GM23338 (cell line): Measurements from ENCODE around the gene SH3RF3. TPM values are rescaled to one million over a fixed set of nuclear protein-coding genes. Genes with fewer than 3 reads are reported as not detected.

ENCODE experiments used
- ATAC-seq: fragments of 200-7000 bp; cut with Tn5 transposase; 3 replicates; pipeline ENCODE4 v1.9.1; 2020
- DNase-seq: peaks from one replicate; pipeline ENCODE4 v3.0.0-alpha.2; 2015; ENCODE audit warnings: low spot score
- H2AFZ ChIP-seq: fragments of 200-600 bp; sonication (generic); 2 replicates; pipeline ENCODE4 v1.8.0; 2016; ENCODE audit warnings: antibody characterized with exemption, mild to moderate bottlenecking, moderate library complexity
- H3F3A ChIP-seq: fragments of 200-600 bp; sonication (generic); replicated peaks from 2 replicates; pipeline ENCODE4 v1.8.0; 2017; ENCODE audit warnings: antibody characterized with exemption, mixed run types, low read depth
- H3K27ac ChIP-seq: fragments of 200-600 bp; sonication (generic); 2 replicates; pipeline ENCODE4 v1.6.1; 2016; ENCODE audit warnings: low read depth
- H3K27me3 ChIP-seq: fragments of 200-600 bp; sonication (generic); 2 replicates; pipeline ENCODE4 v1.8.0; 2016; ENCODE audit warnings: mild to moderate bottlenecking, mixed run types, moderate library complexity; ENCODE audit not compliant: insufficient read depth
- H3K36me3 ChIP-seq: fragments of 200-600 bp; sonication (generic); 2 replicates; pipeline ENCODE4 v1.8.0; 2016; ENCODE audit warnings: mild to moderate bottlenecking; ENCODE audit not compliant: insufficient read depth
- H3K4me1 ChIP-seq: fragments of 200-600 bp; sonication (generic); 2 replicates; pipeline ENCODE4 v1.8.0; 2016; ENCODE audit warnings: mild to moderate bottlenecking, moderate library complexity; ENCODE audit not compliant: insufficient read depth
- H3K4me2 ChIP-seq: fragments of 200-600 bp; sonication (generic); 2 replicates; pipeline ENCODE4 v1.7.1; 2017; ENCODE audit warnings: mixed run types
- H3K4me3 ChIP-seq: fragments of 200-600 bp; sonication (generic); 2 replicates; pipeline ENCODE4 v1.6.1; 2016; ENCODE audit warnings: mixed run types
- H3K79me2 ChIP-seq: fragments of 200-600 bp; sonication (generic); replicated peaks from 2 replicates; pipeline ENCODE4 v1.8.0; 2017; ENCODE audit warnings: mild to moderate bottlenecking; ENCODE audit not compliant: insufficient read depth
- H3K9me2 ChIP-seq: fragments of 200-600 bp; sonication (generic); 2 replicates; pipeline ENCODE4 v1.8.0; 2017; ENCODE audit not compliant: insufficient read depth
- H4K20me1 ChIP-seq: fragments of 200-600 bp; sonication (generic); replicated peaks from 2 replicates; pipeline ENCODE4 v1.8.0; 2017; ENCODE audit warnings: mild to moderate bottlenecking; ENCODE audit not compliant: insufficient read depth
- H3K27ac Mint-ChIP-seq: 2 replicates; pipeline ENCODE4 v1.8.0; 2020; ENCODE audit warnings: inconsistent platforms, mild to moderate bottlenecking, moderate library complexity, mixed read lengths
- H3K27me3 Mint-ChIP-seq: 3 replicates; pipeline ENCODE4 v1.8.0; 2022; ENCODE audit warnings: low read depth, mild to moderate bottlenecking, moderate library complexity, mixed read lengths, inconsistent platforms; ENCODE audit not compliant: insufficient read depth, poor library complexity
- H3K36me3 Mint-ChIP-seq: 3 replicates; pipeline ENCODE4 v1.8.0; 2021; ENCODE audit warnings: low read depth, mild to moderate bottlenecking, inconsistent platforms, moderate library complexity, mixed read lengths
- H3K4me1 Mint-ChIP-seq: 3 replicates; pipeline ENCODE4 v1.8.0; 2020; ENCODE audit warnings: mild to moderate bottlenecking, inconsistent platforms, mixed read lengths
- H3K4me3 Mint-ChIP-seq: 3 replicates; pipeline ENCODE4 v1.8.0; 2021; ENCODE audit warnings: moderate library complexity, mild to moderate bottlenecking, inconsistent platforms, mixed read lengths
- H3K9me3 Mint-ChIP-seq: 3 replicates; pipeline ENCODE4 v1.8.0; 2020; ENCODE audit warnings: moderate library complexity, mild to moderate bottlenecking, inconsistent platforms, mixed read lengths
- CREB1 ChIP-seq: fragments of 250-450 bp; sonication (Bioruptor Pico); IDR thresholded peaks from 2 replicates; pipeline ENCODE4 v1.5.0; 2020; ENCODE audit warnings: low read depth, mild to moderate bottlenecking, moderate library complexity
- ETS1 ChIP-seq: IDR thresholded peaks from 2 replicates; pipeline ENCODE4 v1.6.1; 2016; ENCODE audit warnings: antibody characterized with exemption
- EZH2 ChIP-seq: fragments of 200-600 bp; sonication (generic); IDR thresholded peaks from one replicate; pipeline ENCODE4 v1.8.0; 2017; ENCODE audit warnings: antibody characterized with exemption, mild to moderate bottlenecking, low read depth; ENCODE audit not compliant: unreplicated experiment
- EZH2phosphoT487 ChIP-seq: fragments of 200-600 bp; sonication (generic); IDR thresholded peaks from one replicate; pipeline ENCODE4 v1.8.1; 2018; ENCODE audit warnings: antibody characterized with exemption; ENCODE audit not compliant: unreplicated experiment
- JUNB ChIP-seq: IDR thresholded peaks from one replicate; pipeline ENCODE4 v1.6.1; 2016; ENCODE audit warnings: antibody characterized with exemption; ENCODE audit not compliant: unreplicated experiment
- NANOG ChIP-seq: IDR thresholded peaks from 2 replicates; pipeline ENCODE4 v1.6.1; 2016; ENCODE audit warnings: antibody characterized with exemption, borderline replicate concordance
- POLR2AphosphoS5 ChIP-seq: IDR thresholded peaks from 2 replicates; pipeline ENCODE4 v1.6.1; 2016; ENCODE audit warnings: antibody characterized with exemption, low read depth
- STAT1 ChIP-seq: IDR thresholded peaks from one replicate; pipeline ENCODE4 v1.6.1; 2016; ENCODE audit warnings: antibody characterized with exemption; ENCODE audit not compliant: unreplicated experiment
- ZNF114 ChIP-seq: fragments of 250-450 bp; sonication (Bioruptor Pico); IDR thresholded peaks from 2 replicates; pipeline ENCODE4 v1.5.0; 2020; ENCODE audit warnings: mild to moderate bottlenecking, moderate library complexity
- ZNF331 ChIP-seq: fragments of 250-450 bp; sonication (Bioruptor Pico); IDR thresholded peaks from 2 replicates; pipeline ENCODE4 v1.5.0; 2020; ENCODE audit warnings: low read depth, mild to moderate bottlenecking, moderate library complexity
- ZNF462 ChIP-seq: fragments of 250-450 bp; sonication (Bioruptor Pico); IDR thresholded peaks from 2 replicates; pipeline ENCODE4 v1.5.0; 2020; ENCODE audit warnings: mild to moderate bottlenecking, moderate library complexity
- polyA plus RNA-seq: library from polyadenylated mRNA; unstranded; fragments of >200 nt; fragmentation: Nextera tagmentation; extraction: Ambion mirVana; gene quantifications from 2 replicates; pipeline ENCODE4 v1.2.1, GENCODE V29; 2016
- total RNA-seq: library from RNA; depleted of rRNA; stranded (reverse); fragments of >200 nt; shearing (Covaris generic); gene quantifications from 2 replicates; pipeline ENCODE4 v1.2.3, GENCODE V29; 2014
- TF ChIP-seq, protein P1 (sequence below), 2 experiments: fragments of 200-600 bp in 1 of 2; sonication (generic) in 1 of 2; conservative IDR thresholded peaks; 2 replicates each; pipeline versions ENCODE4 v1.5.1 to v1.6.1; 2016 to 2017; ENCODE audit warnings: antibody characterized with exemption in 2 of 2, low read depth in 2 of 2, mild to moderate bottlenecking in 2 of 2, moderate library complexity in 1 of 2
- TF ChIP-seq, protein P2 (sequence below): IDR thresholded peaks from one replicate; pipeline ENCODE4 v1.6.1; 2018; ENCODE audit warnings: antibody characterized with exemption; ENCODE audit not compliant: unreplicated experiment

The SH3RF3 gene
- total and polyA plus RNA-seq, 2 experiments from 2014 or later, result 0.11 to 0.63 TPM

- peaks cover 22% of the 10 kb centered on the region for H3K27me3 ChIP-seq
- H3K4me2 ChIP-seq, result no peak overlapping the region
- DNase-seq (no peak), ATAC-seq (no peak)
- no peak overlapping the region for H3K4me3 ChIP-seq
- H3K79me2 ChIP-seq, result no peaks in the 10 kb centered on the region
- H3K4me1 ChIP-seq, result no peaks in the 10 kb centered on the region
- Mint-ChIP-seq H3K9me3 (no peaks in the 10 kb centered on the region), H3K4me1 (peaks cover 4% of the 10 kb centered on the region; the same call in 2 of the 3 replicates), H3K36me3 (no peaks in the 10 kb centered on the region), H3K27me3 (peaks cover 32% of the 10 kb centered on the region), H3K4me3 (no peak overlapping the region), H3K27ac (no peak overlapping the region)
- no peaks in the 10 kb centered on the region for H4K20me1 ChIP-seq
- TF ChIP-seq ZNF331, result no peak
- TF ChIP-seq, protein P1, sequence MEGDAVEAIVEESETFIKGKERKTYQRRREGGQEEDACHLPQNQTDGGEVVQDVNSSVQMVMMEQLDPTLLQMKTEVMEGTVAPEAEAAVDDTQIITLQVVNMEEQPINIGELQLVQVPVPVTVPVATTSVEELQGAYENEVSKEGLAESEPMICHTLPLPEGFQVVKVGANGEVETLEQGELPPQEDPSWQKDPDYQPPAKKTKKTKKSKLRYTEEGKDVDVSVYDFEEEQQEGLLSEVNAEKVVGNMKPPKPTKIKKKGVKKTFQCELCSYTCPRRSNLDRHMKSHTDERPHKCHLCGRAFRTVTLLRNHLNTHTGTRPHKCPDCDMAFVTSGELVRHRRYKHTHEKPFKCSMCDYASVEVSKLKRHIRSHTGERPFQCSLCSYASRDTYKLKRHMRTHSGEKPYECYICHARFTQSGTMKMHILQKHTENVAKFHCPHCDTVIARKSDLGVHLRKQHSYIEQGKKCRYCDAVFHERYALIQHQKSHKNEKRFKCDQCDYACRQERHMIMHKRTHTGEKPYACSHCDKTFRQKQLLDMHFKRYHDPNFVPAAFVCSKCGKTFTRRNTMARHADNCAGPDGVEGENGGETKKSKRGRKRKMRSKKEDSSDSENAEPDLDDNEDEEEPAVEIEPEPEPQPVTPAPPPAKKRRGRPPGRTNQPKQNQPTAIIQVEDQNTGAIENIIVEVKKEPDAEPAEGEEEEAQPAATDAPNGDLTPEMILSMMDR (conservative IDR thresholded peaks at IDR 0.05; ENCODE audit: low read depth in 2 of 2), result no peak
- TF ChIP-seq JUNB, result no peak
- TF ChIP-seq EZH2phosphoT487, result no peak
- no peak for TF ChIP-seq NANOG
- no peak for TF ChIP-seq ETS1
- TF ChIP-seq CREB1 (CRISPR knock-in tag), result no peak
- no peak for TF ChIP-seq ZNF462 (CRISPR knock-in tag)
- TF ChIP-seq POLR2AphosphoS5, result no peak
- no peak for TF ChIP-seq STAT1
- no peak for TF ChIP-seq EZH2
- TF ChIP-seq ZNF114 (CRISPR knock-in tag), result no peak
- TF ChIP-seq, protein P2, sequence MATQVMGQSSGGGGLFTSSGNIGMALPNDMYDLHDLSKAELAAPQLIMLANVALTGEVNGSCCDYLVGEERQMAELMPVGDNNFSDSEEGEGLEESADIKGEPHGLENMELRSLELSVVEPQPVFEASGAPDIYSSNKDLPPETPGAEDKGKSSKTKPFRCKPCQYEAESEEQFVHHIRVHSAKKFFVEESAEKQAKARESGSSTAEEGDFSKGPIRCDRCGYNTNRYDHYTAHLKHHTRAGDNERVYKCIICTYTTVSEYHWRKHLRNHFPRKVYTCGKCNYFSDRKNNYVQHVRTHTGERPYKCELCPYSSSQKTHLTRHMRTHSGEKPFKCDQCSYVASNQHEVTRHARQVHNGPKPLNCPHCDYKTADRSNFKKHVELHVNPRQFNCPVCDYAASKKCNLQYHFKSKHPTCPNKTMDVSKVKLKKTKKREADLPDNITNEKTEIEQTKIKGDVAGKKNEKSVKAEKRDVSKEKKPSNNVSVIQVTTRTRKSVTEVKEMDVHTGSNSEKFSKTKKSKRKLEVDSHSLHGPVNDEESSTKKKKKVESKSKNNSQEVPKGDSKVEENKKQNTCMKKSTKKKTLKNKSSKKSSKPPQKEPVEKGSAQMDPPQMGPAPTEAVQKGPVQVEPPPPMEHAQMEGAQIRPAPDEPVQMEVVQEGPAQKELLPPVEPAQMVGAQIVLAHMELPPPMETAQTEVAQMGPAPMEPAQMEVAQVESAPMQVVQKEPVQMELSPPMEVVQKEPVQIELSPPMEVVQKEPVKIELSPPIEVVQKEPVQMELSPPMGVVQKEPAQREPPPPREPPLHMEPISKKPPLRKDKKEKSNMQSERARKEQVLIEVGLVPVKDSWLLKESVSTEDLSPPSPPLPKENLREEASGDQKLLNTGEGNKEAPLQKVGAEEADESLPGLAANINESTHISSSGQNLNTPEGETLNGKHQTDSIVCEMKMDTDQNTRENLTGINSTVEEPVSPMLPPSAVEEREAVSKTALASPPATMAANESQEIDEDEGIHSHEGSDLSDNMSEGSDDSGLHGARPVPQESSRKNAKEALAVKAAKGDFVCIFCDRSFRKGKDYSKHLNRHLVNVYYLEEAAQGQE, result no peak
- H3K27ac ChIP-seq, result no peak overlapping the region
- no peaks in the 10 kb centered on the region for H3F3A ChIP-seq
- no peaks in the 10 kb centered on the region for H3K36me3 ChIP-seq
- H2AFZ ChIP-seq, result no peak overlapping the region
- no peaks in the 10 kb centered on the region for H3K9me2 ChIP-seq
Observed at GRCh38 chr2:109109342-109109741, 19.7 kb upstream of the SH3RF3 start.
